Measurements from ENCODE around the gene PXMP4. TPM values are rescaled to one million over a fixed set of nuclear protein-coding genes. Genes with fewer than 3 reads are reported as not detected.

Gene PXMP4
- total RNA-seq, 1 experiment from 2014 or later, result 5.7 TPM

DNA sequence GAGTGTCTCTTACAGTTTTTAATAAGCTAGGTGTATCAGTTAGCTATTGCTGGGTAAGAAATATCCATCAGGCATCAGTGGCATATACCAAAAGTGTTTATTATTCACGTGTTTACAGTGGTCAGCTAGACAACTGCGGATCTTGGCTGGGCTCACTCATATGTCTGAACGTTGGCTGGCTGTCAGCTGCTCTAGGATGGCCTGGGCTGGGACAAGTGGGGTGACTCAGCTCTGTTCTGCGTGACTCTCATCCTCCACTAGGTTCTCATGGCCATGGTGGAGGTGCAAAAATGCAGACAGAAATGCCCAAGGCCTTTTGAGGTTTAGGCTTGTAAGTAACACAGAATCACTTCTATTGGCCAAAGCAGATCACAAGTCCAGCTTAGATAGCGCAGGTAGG, 33.7 kb upstream of the PXMP4 start:
- H3K4me1 Mint-ChIP-seq, result peaks cover 11 to 13% of the 10 kb centered on the region in 2 experiments
- Histone ChIP-seq H3K56ac (ENCODE audit: insufficient read length, low read depth, low read length) (no peak overlapping the region), H4K5ac (ENCODE audit: insufficient read length, low read depth, low read length) (no peak overlapping the region), H3K27ac (ENCODE audit: insufficient read length, low read depth, low read length) (no peak overlapping the region), H3K79me1 (ENCODE audit: insufficient read depth, low read depth, low read length, poor library complexity, severe bottlenecking) (no peaks in the 10 kb centered on the region), H2BK120ac (ENCODE audit: low read depth, low read length, poor library complexity, severe bottlenecking) (no peak overlapping the region), H3K4ac (ENCODE audit: low read depth, low read length) (no peak overlapping the region), H3T11ph (ENCODE audit: low read length) (no peak overlapping the region), H3K9ac (ENCODE audit: extremely low read depth, insufficient read length, low read length) (no peak overlapping the region), H2AFZ (ENCODE audit: low read length) (no peak overlapping the region), H3K14ac (ENCODE audit: insufficient read depth, low read length) (no peak overlapping the region), H3K4me1 (ENCODE audit: insufficient read depth, low read length) (no peaks in the 10 kb centered on the region; the same call in 1 of the 2 replicates), H4K91ac (ENCODE audit: insufficient read length, low read depth, low read length) (no peak overlapping the region), H3K79me2 (ENCODE audit: insufficient read depth, low read length) (no peaks in the 10 kb centered on the region), H3K4me2 (ENCODE audit: insufficient read depth, insufficient read length, low read length) (no peak overlapping the region), H2BK20ac (ENCODE audit: low read depth, low read length, poor library complexity, severe bottlenecking) (no peak overlapping the region), H3K9me3 (ENCODE audit: control insufficient read depth, low read depth, low read length) (no peaks in the 10 kb centered on the region), H2BK12ac (ENCODE audit: insufficient read length, low read depth, low read length) (no peak overlapping the region), H2AK5ac (ENCODE audit: insufficient read length, low read length) (no peak overlapping the region), H3K23me2 (ENCODE audit: insufficient read length, low read depth, low read length, poor library complexity, severe bottlenecking) (no peaks in the 10 kb centered on the region), H2BK15ac (ENCODE audit: low read depth, low read length) (no peak overlapping the region), H4K20me1 (ENCODE audit: control insufficient read depth, insufficient read depth, insufficient read length) (no peaks in the 10 kb centered on the region), H3K23ac (ENCODE audit: insufficient read length, low read depth, low read length) (no peak overlapping the region), H3K18ac (ENCODE audit: insufficient read length, low read depth, low read length) (no peak overlapping the region), H2BK5ac (ENCODE audit: insufficient read length, low read length) (no peak overlapping the region), H3K27me3 (ENCODE audit: insufficient read depth, low read length) (no peaks in the 10 kb centered on the region), H4K8ac (replicated peaks; ENCODE audit: insufficient read length, low read depth, low read length) (no peak overlapping the region)
- TF ChIP-seq, protein P1, sequence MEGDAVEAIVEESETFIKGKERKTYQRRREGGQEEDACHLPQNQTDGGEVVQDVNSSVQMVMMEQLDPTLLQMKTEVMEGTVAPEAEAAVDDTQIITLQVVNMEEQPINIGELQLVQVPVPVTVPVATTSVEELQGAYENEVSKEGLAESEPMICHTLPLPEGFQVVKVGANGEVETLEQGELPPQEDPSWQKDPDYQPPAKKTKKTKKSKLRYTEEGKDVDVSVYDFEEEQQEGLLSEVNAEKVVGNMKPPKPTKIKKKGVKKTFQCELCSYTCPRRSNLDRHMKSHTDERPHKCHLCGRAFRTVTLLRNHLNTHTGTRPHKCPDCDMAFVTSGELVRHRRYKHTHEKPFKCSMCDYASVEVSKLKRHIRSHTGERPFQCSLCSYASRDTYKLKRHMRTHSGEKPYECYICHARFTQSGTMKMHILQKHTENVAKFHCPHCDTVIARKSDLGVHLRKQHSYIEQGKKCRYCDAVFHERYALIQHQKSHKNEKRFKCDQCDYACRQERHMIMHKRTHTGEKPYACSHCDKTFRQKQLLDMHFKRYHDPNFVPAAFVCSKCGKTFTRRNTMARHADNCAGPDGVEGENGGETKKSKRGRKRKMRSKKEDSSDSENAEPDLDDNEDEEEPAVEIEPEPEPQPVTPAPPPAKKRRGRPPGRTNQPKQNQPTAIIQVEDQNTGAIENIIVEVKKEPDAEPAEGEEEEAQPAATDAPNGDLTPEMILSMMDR (conservative IDR thresholded peaks at IDR 0.05), result no peak
- WGBS (ENCODE audit: extremely low coverage, insufficient read length, low lambda C conversion rate), result no CpG with 5 or more reads among the region's 5 CpGs
- H3K27ac Mint-ChIP-seq, result no peak overlapping the region
- peaks cover 14 to 63% (median 23%) of the 10 kb centered on the region in 3 experiments for H3K36me3 Mint-ChIP-seq (ENCODE audit: insufficient read depth in 1 of 3, low read depth in 3 of 3)
- no peak overlapping the region for H3K4me3 Mint-ChIP-seq
- no peaks in the 10 kb centered on the region for H3K27me3 Mint-ChIP-seq (ENCODE audit: low read depth)
- H3K9me3 Mint-ChIP-seq, result 0 out of 5 replicates have a peak, but pooled peaks cover 0 to 2% of the 10 kb centered on the region in 2 experiments
- no peak for DNase-seq
